GM12892 (cell line): ENCODE results near the gene SBSN.

Source experiments
- DNase-seq: peaks from one replicate; pipeline ENCODE4 v3.0.0; 2011; ENCODE audit not compliant: insufficient read length
- FAIRE-seq: peaks from 2 replicates; lab custom pipeline; 2011; peaks lifted over from hg19 to GRCh38; lab: Jason Lieb, UNC
- POLR2A ChIP-seq: IDR thresholded peaks from 2 replicates; pipeline ENCODE4 v1.6.1; 2011; ENCODE audit warnings: low read depth, low read length, control low read depth
- POLR2AphosphoS5 ChIP-seq: IDR thresholded peaks from 2 replicates; pipeline ENCODE4 v1.6.1; 2011; ENCODE audit warnings: low read depth, low read length, control low read depth
- TAF1 ChIP-seq: IDR thresholded peaks from 2 replicates; pipeline ENCODE4 v1.6.1; 2011; ENCODE audit warnings: low read depth, mild to moderate bottlenecking, control low read depth, low read length, borderline replicate concordance

The SBSN gene

DNA sequence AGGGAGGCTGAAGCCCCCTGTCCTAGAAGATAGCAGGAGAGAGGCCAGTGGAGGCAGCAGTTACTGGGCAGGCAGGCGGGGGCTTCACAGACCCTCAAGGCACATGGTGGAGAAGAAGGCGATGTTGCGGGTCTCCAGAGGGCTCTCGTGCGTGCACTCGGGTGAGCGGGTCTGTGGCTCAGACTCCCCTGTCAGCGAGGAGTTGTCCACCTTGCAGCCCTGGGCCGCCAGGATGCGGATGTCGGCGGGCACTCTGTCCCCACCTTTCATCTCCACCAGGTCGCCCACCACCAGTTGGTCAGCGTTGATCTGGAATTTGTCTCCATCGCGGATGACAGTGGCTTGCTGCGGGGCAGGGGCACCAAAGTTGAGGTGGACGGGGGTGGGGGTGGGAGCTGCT is 32.2 kb upstream of the SBSN start:
- DNase-seq = no peak
- no peak for TF ChIP-seq POLR2AphosphoS5
- TF ChIP-seq TAF1 = no peak
- TF ChIP-seq POLR2A = no peak
- FAIRE-seq = no peak

DNA sequence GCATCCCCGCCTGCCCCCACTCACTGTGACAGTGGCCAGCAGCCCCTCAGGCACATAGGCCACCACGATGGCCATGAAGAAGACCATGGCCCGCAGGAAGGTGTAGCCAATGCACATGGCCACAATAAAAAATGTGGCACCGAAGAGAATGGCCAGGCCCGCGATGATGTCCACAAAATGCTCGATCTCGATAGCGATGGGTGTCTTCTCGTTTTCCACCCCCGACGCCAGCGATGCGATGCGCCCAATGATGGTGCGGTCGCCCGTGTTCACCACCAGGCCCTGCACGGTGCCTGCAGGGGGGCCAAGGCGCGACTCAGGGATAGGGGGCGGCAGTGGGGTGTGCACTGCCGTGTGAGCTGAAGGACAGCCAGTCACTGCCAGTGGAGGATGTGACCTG is 31.7 kb upstream of the SBSN start:
- DNase-seq = no peak

DNA sequence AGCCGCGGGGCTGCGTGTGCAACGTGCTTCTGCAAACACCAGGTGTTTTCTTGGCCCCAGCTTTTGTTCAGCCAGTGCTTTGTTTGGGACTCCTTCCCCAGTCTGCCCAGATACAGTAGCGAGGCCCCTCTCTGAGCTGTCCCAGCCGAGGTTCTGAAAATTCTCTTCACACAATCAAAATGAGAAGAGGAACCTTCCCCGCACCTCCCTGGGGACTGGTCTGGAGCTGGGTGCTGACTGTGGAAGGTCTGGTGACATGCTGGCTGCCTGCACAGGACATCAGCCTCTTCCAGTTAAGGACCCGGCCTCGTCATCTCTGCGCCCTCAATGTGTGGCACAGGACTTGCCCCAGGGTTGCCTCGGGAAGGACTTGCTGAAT is 31.2 kb upstream of the SBSN start:
- TF ChIP-seq POLR2A = no peak
- no peak for TF ChIP-seq TAF1
- FAIRE-seq = no peak
- peak; percentile 52 for DNase-seq

More for the DNA sequence above, 31.7 kb upstream of the SBSN start:
- TF ChIP-seq TAF1 = no peak
- TF ChIP-seq POLR2A = no peak
- TF ChIP-seq POLR2AphosphoS5 = no peak
- FAIRE-seq = no peak

DNA sequence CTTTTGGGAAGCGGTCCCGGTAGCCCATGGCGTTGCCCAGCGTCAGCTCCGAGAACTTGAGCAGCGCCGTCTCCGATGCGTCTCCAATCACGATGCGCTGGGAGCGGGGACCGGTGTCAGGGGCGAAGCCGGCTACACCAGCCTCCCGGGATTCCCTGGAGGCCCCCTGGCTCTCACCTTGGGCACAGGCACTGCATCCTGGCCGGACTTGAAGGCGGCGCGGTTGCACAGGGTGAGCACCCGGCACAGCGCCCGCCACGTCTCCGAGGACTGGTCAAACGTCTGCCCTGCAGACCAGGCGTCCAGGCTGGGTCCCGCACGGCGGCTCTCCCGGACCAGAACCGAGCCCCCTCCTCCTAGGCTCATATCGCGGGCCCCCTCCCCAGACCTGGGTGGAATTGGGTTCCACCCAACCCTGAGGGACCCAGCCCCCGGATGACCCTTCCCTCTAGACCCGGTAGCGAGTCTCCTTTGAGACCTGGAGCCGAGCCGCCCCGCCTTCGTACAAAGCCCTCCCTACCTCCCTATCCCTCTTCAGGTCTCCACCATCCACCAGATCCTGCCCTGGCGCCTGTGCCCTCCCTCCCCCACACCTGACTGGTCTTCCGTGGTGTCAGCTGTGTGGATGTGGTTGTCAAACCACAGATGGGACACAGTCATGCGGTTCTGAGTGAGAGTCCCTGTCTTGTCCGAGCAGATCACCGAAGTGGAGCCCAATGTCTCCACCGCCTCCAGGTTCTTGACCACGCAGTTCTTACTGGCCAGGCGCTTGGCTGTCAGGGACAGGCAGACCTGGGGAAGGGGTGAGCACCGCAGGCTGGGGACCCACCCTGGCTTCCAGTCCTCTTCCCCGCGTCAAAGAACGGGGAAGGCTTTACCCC is 30.5 kb upstream of the SBSN start:
- no peak for FAIRE-seq
- no peak for TF ChIP-seq TAF1
- TF ChIP-seq POLR2AphosphoS5 = no peak
- no peak for TF ChIP-seq POLR2A
- DNase-seq = no peak

DNA sequence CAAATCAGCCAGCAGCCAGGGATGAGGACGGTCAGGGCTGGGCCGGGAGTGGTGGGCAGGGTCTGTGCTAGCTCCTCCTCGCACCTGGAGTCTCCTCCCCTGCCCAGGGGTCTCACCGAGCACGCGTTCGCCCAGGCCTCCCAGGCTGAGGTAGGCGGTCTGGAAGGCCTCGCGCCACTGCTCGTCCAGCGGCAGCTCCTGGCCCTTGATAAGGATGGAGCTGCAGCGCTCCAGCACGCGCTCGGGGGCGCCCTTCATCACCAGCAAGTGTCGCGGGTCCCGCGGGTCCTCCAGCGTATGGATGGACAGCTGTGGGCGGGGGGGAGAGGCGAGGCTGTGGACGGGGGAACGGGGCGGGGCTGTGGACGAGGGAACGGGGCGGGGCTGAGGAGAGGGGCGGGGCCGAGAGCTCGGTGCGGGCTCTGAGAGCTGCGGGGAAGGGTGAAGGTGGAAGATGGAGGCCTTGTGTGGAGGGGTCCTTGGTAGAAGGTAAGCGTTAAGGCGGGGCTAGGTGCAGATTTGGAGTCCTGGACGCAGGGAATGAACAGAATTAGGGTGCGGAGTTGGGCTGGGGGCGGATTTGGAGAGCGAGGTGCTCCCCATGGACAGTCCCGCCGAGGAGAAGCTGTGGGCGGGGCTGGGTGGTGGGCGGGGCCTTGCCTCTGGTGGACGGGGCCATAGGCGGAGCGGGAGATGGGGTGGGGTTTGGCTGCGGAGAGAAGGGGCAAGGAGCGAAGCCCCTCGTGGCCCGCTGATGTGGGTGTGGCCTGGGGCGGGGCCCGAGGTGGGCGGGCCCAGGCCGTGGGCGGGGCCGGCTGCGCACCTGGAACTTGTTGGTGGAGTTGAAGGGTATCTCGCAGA is 29.7 kb upstream of the SBSN start:
- DNase-seq = no peak
- TF ChIP-seq POLR2A (no peak), TAF1 (no peak), POLR2AphosphoS5 (no peak)
- FAIRE-seq = peak; percentile 84

DNA sequence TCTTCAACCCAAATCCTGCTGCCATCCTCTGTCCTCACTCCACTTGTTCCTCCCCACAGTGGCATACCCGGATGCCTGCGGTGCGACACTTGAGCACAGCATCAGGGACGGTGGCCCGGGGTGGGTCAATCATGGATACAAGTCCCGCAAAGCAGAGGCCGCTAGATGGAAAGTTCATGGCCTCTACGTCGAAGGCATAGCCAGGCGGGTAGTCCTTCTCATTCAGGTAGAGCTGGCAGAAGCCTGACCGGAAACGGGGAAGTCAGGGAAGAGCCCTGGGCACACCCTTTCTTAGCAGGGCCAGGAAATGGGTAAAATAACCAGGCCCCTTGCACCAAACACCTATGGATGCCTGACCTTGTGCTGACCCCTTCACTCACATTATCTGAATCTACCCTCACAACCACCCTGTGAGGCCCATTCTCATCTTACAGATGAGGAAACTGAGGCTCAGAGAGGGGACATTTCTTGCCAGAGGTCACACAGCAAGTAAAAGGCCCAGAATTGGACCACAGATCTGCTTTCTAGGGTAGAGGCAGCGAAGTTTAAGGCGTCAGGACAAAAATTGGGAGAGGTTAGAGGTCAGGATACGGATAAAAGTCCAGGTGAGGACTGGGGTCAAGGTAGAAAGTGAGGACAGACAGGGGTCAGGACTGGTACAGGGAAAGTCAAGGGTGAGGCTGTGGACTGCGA is 28.9 kb upstream of the SBSN start:
- DNase-seq (no peak), FAIRE-seq (no peak)
- TF ChIP-seq TAF1 (no peak), POLR2AphosphoS5 (no peak), POLR2A (no peak)

DNA sequence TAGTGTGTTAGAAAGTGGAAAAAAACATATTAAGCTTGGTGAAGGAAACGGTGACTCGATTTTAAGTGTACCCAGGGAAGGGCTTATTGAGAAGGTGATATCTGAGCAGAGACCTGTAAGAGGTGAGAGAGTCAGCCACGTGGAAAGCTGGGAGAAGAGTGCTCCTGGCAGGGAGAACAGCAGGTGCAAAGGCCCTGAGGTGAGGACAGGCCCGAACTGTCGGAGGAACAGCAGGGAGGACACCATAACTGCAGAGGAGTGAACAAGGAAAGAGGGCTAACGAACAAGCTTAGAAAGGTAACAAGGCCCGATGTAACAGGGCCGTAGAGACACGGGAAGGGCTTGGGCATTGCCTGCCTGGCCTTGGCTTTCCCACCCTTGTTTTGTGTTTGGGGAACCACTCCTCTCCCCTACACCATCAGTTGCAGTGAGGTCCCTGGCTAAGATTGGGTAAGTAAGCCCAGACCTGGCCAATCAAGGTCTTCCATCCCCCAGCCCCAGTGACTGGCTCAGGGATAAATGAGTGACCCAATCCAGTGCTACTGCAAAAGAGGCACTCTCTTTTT is 28.0 kb upstream of the SBSN start:
- no peak for DNase-seq
- FAIRE-seq = no peak
- TF ChIP-seq POLR2A = no peak
- no peak for TF ChIP-seq POLR2AphosphoS5
- no peak for TF ChIP-seq TAF1

DNA sequence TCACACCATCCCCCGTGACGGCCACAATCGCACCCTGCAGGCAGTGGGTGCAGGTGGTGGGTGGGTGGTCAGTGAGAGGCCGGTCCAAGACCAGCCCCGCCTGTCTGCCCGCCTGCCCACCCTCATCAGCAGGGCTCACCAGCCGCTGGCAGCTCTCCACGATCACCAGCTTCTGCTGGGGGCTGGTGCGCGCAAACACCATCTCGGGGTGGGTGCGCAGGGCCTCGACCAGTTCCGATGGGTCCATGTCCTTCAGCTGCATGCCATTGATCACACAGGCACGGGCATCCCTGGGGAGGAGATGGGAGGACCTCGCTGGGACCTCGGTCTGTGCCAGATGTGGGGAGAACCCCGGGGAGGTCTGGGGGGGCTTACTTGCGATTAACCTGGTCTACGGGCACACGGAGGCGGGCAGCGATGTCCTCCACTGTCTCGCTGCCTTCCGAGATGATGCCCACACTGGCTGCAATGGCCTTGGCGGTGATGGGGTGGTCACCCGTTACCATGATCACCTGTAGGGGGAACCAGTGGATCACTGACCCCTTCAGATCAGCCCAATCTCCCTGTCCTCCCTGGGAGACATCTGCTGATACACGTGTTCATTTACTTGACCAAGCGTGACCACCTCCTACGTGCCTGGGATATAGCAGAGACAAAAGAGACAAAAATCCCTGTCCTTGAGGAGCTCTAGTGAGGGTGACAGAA is 27.3 kb upstream of the SBSN start:
- no peak for TF ChIP-seq TAF1
- TF ChIP-seq POLR2AphosphoS5 = no peak
- no peak for TF ChIP-seq POLR2A
- DNase-seq = no peak
- FAIRE-seq = no peak

DNA sequence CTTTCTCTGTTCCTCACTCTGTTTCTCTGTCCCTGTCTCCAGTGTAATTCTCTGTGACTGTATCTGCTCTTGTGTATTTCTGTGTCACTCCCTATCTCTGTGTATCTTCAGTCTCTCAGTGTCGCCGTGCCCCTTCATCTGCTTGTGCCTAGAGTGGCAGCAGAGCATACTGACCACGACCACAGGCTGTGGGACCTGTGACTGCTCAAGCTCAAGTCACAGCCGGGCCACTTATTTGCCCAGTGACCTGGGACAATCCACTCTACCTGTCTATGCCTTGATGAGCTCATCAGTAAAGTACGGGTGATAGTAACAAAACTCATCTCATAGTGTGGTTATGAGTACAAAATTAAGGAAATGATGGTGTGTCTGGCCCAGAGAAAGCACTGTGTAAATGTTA is 26.0 kb upstream of the SBSN start:
- TF ChIP-seq POLR2AphosphoS5 (no peak), POLR2A (no peak), TAF1 (no peak)
- no peak for DNase-seq
- FAIRE-seq = no peak

DNA sequence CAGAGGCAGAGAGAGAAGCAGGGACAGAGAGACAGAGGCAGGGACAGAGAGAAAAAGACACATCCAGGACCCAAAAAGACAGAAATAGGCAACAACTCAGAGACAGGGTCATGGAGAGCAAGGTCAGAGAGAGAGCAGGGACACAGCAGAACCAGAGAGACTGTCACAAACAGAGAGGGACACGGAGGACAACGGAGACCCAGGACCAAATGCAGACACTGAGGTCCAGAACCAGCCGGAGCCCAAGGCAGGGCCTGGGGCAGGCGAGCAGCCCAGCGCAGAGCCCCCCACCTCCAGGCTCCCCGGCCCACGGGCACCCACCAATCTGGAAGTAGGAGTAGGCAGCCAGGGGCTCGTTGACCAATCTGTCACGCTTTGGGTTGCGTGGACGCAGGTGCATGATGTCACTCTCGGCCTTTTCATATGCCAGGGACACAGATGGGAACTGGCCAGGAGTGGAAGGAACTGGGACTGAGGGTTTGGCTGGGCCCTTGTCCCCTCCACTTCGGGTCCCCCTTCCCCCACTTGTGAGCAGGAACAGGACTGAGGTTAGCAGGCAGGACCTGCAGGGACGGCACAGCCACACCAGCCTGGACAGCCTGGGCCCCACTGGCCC is 25.4 kb upstream of the SBSN start:
- TF ChIP-seq POLR2A (no peak), POLR2AphosphoS5 (no peak), TAF1 (no peak)
- no peak for FAIRE-seq
- DNase-seq = no peak
